B cell (primary cell): ENCODE data around the gene PRSS3.

Source experiments
- CTCF ChIP-seq: fragments of 200-600 bp; IDR thresholded peaks from one replicate; pipeline ENCODE4 v1.8.0; 2022; ENCODE audit warnings: antibody characterized with exemption, mild to moderate bottlenecking
- EZH2 ChIP-seq: IDR thresholded peaks from 2 replicates; pipeline ENCODE4 v1.6.1; 2012; ENCODE audit warnings: borderline replicate concordance, low read depth, mild to moderate bottlenecking, moderate library complexity, low read length; ENCODE audit not compliant: insufficient read depth, poor library complexity, severe bottlenecking

- no peak for TF ChIP-seq CTCF
- no peak for TF ChIP-seq EZH2
These were observed 45.0 kb upstream of the PRSS3 start for GRCh38 chr9:33750307-33750838.
